Activated naive CD4-positive, alpha-beta T cell treated with anti-CD3 and anti-CD28 coated beads, Interleukin-2, amount 50 U/mL, for 16 hours (primary cell): ENCODE results near the gene IL32.

Experiments used
- DNase-seq: peaks from one replicate; pipeline ENCODE4 v3.0.0-alpha.2; 2020

IL32 gene

GRCh38 chr16:3094289-3095027 lies 29.0 kb downstream of the IL32 start:
- peak; percentile 48 for DNase-seq

DNA sequence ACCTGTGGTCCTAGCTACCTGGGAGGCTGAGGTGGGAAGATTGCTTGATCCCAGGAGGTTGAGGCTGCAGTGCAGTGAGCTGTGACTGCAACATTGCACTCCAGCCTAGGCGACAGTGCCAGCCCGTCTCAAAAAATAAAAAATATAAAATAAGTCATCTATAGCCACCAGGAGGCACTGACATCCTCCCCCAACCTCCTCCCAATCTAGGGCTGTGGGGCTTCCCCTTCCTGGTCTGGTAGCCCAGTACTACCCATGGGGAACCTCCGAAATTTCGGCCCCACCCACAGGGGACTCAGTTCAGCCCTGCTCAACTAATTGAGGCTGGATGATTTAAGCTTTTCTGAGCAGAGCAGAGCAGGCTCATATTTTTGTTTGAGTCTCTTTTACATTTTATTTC lies 30.4 kb downstream of the IL32 start:
- peak; percentile 46 for DNase-seq

DNA sequence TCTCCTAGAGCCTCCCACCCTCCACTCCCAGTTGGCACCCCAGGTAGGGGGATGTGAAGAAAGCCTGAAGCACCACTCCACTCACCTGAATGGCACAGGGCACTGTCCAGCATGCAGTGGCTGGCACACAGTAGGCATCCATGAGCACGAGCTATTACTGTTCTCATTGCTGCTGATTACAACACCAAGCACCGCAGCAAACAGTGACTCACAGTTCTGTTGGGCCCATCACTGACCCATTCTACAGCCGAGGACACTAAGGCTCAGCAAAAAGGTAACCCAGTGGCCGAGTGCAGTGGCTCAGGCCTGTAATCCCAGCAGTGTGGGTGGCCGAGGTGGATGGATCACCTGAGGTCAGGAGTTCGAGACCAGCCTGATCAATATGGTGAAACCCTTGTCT lies 30.9 kb downstream of the IL32 start:
- no peak for DNase-seq

DNA sequence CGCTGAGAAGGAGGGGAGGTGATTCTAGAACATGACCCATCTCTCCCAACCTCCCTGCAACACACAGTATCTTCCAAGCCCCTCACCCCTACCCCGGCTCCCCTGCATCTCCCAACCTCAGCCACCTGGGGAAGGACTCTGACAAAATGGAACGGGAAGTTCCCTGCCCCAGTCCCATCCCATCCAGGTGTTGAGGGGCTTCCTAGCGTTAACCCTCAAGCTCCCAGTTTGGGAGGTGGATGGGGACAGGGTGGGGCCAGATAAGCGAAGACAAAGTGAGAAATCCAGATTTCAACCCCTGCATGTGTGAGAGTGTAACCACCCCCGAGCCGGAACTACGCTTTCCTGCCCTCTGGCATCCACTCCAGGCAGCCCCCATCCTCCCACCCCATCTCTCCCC lies 31.8 kb downstream of the IL32 start:
- DNase-seq: no peak

DNA sequence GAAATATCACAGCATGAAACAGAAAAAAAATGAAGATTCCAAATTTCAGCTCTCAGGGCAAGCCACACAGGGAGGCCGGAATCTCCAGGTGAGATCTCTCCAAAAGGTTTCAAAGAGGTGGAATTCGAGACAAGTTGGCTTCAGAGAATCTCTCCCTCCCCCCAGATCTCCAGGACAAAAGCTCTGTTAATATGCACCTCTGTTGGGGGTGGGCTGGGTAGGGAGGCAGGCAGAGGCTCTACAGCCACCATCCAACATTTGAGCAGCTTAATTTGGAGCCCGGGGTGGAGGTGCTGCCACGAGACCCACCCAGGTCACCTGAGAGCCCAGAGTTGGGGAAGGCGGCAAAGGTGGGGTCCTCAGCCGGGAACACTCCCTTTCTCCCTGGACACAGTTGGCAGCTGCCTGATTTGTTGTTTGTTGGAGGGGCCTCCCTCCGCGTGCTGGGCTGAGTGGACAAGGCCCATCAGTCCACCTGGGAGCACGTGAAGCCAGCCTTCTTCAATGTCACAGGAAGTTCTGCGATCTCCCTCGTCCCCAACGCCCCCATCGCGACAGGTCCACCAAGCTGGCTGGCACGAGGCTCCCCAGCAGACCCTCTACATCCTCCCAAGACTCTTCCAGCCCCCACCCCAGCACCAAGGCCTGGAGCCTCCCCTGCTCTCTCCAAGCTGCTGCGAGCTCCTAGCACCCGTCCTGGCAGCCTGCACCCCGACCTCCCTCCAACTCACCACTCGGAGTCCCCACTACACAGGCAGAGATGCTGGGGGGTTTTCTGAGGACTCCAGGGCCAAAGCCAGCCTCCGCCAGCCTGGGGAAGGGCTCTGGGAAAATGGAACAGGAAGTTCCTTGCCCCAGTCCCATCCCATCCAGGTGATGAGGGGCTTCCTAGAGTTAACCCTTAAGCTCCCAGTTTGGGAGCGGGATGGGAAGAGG lies 33.3 kb downstream of the IL32 start, which contains the start of gene ZSCAN10:
Gene ZSCAN10, minus strand, starts transcription at position 836 of the 936 bp plus-strand sequence. CDS start 6,357 bp downstream, outside the sequence.
- no peak for DNase-seq

DNA sequence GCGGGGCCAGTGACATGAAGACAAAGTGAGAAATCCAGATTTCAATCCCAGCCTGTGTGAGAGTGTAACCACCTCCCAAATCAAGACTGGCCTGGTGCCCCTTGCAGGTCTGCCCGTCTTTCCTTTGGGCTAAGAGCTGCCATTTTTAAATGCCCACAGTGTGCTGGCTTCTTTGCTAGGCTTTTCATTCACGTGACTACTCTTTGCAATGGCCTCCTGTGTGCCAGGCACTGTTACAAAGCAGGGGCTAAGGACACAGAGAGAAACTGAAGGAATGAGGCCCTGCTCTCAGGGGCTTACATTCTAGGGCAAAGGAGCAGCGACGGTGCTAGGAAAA lies 33.9 kb downstream of the IL32 start:
- no peak for DNase-seq

- peak; percentile 91 for DNase-seq
Observed at GRCh38 chr16:3099732-3100499, 34.5 kb downstream of the IL32 start.

DNA sequence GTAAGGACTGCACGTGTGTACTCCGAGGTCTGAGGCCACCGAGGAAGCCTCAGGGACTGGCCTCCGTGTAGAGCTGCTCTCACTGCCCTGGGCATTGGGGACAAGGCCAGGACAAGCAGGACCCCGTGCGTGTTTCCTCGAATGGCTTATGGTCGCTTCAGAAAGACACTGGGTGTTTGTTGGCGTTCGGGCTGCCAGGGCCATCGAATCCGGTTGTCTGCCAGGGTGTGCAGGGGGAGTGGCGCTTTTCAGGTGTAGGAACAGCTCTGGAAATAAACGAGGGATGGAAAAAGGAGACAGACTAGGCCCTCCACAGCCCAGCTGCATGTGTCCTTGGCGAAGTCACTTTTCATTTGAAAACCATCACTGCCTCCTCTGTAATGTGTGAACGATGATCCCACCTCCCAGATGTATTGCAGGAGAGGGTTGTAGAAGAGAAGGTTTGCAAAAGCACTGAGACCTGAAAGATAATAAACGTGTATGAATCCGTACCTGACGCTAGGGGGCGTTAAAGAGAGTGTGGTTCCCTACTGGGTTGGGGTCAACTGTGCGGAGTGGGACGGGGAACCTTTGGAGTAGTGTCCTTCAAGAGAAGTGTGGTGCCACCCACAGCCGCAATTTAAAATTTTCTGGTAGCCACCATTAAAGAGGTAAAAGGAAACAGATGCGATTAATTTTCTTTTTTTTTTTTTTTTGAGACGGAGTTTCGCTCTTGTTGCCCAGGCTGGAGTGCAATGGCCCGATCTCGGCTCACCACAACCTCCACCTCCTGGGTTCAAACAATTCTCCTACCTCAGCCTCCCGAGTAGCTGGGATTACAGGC lies 35.8 kb downstream of the IL32 start:
- peak; percentile 34 for DNase-seq

DNA sequence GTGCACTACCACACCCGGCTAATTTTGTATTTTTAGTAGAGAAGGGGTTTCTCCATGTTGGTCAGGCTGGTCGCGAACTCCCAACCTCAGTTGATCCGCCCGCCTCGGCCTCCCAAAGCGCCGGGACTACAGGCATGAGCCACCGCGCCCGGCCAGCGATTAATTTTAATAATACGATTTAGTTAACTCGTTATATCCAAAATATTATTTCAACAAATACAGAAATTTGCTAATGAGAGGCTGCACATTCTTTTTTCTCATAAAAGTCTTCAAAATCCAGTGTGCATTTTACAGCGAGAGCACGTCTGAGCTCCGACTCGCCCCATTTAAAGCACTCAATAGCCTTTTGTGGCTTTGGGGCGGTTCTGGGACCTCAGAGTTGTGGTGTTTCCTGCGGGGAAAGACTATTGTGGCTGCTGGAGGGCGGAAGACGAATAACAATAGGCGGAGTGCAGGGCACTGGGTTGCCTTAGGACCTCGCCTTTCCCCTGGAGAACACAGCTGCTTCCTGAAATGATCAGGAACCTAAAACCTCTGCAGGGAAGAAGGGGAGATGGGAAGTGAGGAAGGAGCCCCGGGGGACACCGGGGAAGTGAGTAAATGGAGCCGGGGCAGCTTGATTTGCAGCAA lies 36.5 kb downstream of the IL32 start:
- no peak for DNase-seq

DNA sequence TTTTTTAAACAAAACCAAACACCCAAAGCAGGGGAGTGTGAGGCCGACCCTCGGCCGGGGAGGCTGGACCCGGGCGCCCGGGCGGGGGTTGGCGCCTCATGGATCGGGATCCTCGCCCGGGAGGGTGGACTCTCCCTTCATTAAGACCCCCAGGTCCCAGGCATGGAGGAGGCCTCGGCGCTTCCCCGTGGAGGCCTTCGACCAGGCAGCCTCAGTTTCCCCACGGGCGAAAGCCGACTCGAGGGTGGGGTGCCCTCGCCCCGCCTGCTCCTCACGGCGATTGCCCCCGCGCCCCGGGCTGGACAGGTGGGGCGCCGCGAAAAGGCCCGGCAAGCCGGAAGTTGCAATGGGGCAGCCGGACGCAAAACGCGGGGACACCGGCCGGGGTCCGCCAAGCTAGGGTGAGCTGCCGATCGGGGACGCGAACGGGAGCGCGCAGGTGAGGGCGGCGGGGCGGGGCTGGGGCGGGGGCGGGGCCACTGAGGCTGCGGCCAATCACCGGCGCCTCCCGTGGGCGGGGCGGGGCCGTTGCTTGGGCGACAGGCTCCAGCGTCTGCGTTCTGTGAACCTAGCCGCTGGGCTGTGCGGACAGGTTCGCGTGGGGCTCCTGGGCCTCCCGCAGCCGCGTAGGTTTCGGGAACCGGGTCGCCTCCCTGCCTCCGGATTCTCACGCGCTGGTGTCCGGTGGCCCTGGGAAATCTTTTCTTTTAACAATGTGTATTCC lies 40.9 kb downstream of the IL32 start:
- peak; percentile 91 for DNase-seq

- no peak for DNase-seq
Observed at GRCh38 chr16:3112058-3112880, 46.8 kb downstream of the IL32 start, which contains the start of gene ZNF205. ZNF205 (plus strand) TSS chr16:3112586; CDS start chr16:3113431, 845 bp downstream.

GRCh38 chr16:3112881-3113574 lies 47.6 kb downstream of the IL32 start:
- no peak for DNase-seq

DNA sequence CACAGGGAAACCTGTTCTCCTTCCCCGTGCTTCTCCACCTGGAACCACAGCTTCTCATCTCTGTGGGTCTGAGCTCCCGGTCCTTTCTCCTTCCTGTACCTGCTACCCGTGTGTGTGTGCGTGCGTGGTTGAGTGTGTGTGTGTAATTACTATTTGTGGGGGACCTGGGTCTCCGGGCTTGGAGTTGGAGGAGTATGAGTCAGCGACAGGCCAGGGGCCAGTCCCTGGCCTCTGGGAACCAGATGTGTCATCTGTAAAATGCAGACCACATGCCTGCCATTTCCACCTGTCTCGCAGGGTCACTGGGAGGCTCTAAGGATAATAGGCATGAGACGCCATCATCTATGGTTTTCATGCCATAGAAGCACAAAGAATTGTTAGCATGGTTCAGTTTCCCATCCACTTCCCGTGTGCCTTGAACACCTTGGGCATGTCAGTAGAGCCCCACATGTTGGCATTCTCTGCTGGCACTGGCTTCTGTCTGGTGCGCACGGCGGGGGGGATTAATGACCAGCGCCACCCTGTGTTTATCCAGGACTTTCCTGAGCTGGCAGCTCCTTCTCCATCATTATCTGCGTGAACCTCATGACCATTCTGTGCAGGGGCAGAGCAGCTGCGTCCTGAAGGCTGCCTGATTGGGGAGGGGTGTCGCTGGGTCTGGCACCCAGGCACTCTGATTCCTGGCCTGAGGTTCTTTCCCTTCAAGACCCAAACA lies 48.5 kb downstream of the IL32 start:
- no peak for DNase-seq

DNA sequence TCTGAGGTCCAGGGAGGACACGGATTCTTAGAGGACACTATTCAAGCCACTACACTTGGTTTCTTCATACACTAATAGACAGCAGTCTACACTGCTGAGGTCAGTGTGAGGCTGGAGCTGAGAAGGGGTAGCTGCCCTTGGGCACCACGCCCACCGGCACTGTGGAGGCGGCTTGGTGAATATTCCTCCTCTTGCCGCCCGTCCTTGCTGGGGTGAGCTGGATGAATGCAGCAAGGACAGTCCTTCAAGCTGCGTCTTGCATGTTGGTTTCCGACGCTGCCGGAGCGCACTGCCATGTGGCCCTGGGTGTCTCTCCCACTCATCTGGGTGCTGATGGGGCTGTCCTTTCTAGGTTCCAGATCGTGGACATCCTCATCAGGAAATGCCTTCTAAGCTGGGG lies 49.6 kb downstream of the IL32 start:
- no peak for DNase-seq

GRCh38 chr16:3115561-3115960 lies 50.1 kb downstream of the IL32 start:
- no peak for DNase-seq

- no peak for DNase-seq
Observed at GRCh38 chr16:3118204-3118790, 52.9 kb downstream of the IL32 start.

DNA sequence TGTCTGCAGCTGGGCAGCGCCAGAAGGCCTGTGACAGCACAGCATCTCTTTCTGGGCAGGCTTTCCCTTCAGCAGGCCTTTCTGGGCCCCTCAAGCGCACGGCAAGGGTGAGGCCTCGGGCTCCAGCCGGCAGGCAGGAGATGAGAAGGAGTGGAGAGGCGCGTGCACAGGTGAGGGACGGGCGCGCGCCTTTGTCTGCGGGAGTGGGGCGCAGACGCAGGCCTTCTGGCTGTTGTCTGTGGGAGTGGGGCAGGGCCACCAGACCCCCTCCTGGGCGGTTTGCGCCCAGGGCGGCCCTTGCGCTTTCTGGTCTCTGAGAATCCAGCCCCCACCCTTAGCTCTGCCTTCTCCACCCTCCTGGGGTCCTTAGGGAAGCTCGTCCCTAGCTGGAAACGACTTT lies 53.4 kb downstream of the IL32 start:
- no peak for DNase-seq
